Measurements from ENCODE around the gene TIPIN.
"Not testable (repeated sequence)": the region's sequence is repeated elsewhere in the genome, so short reads cannot be mapped to it uniquely, and the experiment has no call there.

Gene TIPIN, protein sequence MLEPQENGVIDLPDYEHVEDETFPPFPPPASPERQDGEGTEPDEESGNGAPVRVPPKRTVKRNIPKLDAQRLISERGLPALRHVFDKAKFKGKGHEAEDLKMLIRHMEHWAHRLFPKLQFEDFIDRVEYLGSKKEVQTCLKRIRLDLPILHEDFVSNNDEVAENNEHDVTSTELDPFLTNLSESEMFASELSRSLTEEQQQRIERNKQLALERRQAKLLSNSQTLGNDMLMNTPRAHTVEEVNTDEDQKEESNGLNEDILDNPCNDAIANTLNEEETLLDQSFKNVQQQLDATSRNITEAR

DNA sequence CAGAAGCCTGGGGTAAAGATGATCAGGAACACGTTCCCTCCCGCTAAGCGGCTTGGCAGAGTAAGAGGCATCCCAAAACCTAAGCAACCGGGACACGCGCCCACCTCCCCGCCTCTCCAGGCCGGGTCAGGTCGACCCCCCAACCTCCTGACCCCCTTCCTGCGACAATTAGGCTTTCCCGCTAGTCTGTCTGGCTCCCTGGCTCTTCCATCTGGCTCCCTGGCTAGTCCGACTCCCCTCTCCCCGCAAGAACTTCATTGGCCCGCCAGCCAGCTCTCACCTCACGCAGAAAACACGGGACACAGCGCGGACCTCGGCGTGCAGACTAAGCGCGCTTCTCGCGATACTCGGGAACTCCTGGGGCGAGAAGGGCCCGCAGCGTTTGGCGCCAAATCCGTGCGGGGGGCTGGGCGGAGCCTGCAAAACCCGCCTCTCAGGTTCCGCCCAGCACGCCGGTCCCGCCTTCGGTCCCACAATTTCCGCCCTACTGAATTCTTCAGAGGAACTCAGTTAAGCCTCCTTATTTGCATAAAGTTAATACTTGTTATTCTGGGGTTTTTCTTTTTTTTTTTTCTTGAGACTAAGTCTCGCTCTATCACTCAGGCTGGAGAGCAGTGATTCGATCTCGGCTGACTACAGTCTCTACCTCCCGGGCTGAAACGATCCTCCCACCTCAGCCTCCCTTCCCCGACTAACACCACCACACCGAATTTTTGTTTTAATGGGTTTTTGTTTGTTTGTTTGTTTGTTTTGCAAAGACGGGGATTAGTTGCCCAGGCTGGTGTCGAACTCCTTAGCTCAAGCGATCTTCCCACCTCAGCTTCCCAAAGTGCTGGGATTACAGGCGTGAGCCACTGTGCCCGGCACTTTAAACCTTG, at the start of gene TIPIN:
TSS of gene TIPIN (minus strand) at position 327 of the 878 bp plus-strand sequence. CDS start 3,738 bp downstream, outside the sequence.
- DNase-seq (ENCODE audit: low read depth), result peak; percentile 95

- DNase-seq (ENCODE audit: low read depth), result no peak
These were observed 49.1 kb upstream of the TIPIN start for GRCh38 chr15:66405615-66406014.

GRCh38 chr15:66405007-66405406, 48.5 kb upstream of the TIPIN start:
- no peak for DNase-seq (ENCODE audit: low read depth)

DNA sequence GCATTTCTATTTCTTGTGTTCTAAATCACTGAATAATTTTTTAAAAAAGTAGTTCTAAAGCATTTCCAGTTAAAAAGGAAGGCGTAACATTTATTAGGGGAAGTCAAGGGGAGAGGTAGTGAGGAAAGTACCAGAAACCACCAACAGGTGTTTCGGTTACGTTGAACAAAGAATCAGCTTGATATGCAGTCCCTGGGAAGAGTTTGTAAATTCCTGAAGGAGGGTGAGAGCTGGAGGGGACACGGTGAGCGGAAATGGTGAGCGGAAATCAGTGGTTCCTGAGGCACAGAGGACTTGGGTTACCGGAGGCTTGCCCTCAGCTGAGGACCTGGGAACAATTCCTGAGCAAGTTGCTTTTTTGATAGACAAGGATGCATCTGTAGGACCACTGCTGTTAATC, 48.0 kb upstream of the TIPIN start:
- DNase-seq (ENCODE audit: low read depth), result no peak

DNA sequence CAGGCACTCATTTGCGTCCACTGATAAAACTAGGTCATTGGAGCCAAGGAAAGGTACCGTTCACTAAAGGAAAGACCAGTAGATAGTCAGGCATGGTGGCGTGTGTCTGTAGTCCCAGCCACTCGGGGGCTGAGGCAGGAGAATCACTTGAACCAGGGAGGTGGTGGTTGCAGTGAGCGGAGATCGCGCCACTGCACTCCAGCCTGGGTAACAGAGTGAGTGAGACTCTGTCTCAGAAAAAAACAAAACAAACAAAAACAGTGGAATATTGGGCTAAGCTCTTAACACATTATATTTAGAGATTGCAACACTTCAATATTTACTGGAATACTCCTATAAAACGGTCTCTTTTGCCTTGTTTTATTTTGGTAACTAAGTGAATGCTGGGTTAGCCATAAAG, 47.6 kb upstream of the TIPIN start:
- DNase-seq (ENCODE audit: low read depth), result no peak

DNA sequence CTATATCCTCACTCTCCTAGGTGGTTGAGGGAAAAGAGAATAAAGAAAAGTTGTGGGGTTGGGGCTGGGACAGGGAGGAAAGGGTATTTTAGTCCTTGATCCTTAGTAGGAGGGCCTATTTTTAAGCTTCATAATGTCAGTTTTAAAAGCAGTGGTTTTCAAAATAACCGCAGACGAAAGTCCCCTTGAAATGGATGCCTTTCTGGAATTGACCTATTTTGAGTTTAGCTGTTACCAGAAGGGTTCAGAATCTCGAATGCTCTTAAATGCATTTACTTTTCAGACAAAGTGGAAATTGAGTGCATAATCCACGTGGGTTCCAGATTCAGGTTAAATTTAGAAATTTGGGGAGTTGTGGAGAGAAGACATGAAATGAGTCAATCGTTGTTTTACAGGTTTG, 46.8 kb upstream of the TIPIN start:
- DNase-seq (ENCODE audit: low read depth), result no peak

GRCh38 chr15:66402761-66403284, 46.3 kb upstream of the TIPIN start:
- no peak for DNase-seq (ENCODE audit: low read depth)

- DNase-seq (ENCODE audit: low read depth), result no peak
These were observed 44.9 kb upstream of the TIPIN start for GRCh38 chr15:66401130-66402021.

DNA sequence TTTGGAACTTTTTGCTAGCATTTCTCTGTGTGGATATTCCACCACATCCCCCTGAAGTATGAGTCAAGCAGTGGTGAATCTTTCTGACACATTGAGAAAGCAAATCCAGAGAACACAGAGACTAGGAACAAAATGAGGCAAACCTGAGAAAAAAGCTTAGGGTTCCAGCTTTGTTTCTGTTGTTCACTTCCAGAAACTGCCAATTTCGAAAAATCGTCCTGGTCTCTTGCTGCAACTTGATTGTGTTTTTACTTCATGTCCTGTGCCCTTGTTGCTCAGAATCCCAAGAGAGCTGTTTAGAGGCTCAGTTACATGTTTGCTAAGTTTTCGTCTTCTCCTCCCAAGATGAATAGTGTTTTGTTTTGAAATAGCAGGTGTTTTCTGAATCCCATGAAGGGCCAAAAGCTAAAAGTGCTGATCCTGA, 43.9 kb upstream of the TIPIN start:
- DNase-seq (ENCODE audit: low read depth), result no peak

- no peak for DNase-seq (ENCODE audit: low read depth)
These were observed 42.8 kb upstream of the TIPIN start for GRCh38 chr15:66399276-66399675.

- no peak for DNase-seq (ENCODE audit: low read depth)
These were observed 38.4 kb upstream of the TIPIN start for GRCh38 chr15:66394915-66395314.

DNA sequence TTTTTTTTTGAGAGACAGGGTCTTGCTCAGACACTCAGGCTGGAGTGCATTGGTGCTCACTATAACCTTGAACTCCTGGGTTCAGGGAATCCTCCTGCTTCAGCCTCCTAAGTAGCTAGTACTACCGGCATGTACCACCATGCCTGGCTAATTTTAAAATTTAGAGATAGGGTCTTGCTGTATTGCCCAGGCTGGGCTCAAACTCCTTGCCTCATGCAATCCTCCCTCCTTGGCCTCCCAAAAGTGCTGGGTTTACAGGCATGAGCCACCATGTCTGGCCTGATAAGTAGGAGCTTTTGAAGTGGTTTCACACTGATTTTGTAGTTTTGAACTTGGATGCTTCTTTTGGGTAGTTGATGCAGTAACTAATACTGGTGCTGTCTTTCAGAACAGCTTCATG, 38.0 kb upstream of the TIPIN start:
- no peak for DNase-seq (ENCODE audit: low read depth)

DNA sequence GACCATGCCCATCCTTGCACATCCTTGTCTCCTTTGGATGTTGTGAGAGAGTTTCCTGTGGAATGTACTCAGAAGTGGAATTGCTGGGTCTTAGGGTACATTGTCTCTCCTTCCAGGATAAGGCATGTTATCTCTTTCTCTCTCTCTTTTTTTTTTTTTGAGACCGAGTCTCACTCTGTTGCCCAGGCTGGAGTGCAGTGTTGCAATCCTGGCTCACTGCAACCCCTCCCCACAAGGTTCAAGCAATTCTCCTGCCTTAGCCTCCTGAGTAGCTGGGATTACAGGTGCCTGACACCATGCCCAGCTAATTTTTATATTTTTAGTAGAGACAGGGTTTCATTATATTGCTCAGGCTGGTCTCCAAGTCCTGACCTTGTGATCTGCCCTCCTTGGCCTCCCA, 36.6 kb upstream of the TIPIN start:
- DNase-seq (ENCODE audit: low read depth), result not testable (repeated sequence)

DNA sequence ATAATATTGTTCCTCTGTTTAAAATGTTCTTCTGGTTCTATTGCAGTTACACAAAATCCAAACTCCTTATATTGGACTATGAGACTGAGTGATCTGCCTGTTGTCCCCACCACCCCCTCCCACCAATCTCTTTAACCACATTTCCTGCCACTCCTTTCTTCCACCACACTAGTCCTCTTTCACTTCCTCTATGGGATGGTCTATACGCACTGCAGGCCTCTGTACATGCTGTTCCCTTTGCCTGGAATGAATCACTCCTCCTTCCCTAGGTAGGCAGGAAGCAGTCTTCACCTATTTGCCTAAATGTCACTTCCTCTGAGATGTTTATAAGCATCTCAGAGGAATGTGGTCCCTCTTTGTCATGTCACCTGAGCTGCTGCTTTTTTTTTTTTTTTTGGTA, 34.2 kb upstream of the TIPIN start:
- no peak for DNase-seq (ENCODE audit: low read depth)

GRCh38 chr15:66389859-66390381, 33.4 kb upstream of the TIPIN start:
- no peak for DNase-seq (ENCODE audit: low read depth)

GRCh38 chr15:66389098-66389858, 32.8 kb upstream of the TIPIN start:
- DNase-seq (ENCODE audit: low read depth), result no peak

- DNase-seq (ENCODE audit: low read depth), result no peak
These were observed 32.1 kb upstream of the TIPIN start for GRCh38 chr15:66388576-66388975.

- no peak for DNase-seq (ENCODE audit: low read depth)
These were observed 31.5 kb upstream of the TIPIN start for GRCh38 chr15:66388043-66388363.

- DNase-seq (ENCODE audit: low read depth), result peak; percentile 64
These were observed 30.9 kb upstream of the TIPIN start for GRCh38 chr15:66387163-66388042.
